GM21825 (cell line): ENCODE measurements around the gene CCDC188.

Experiments used
- ATAC-seq: cut with Tn5 transposase; IDR thresholded peaks from one replicate; pipeline ENCODE4 v1.9.1; 2021; ENCODE audit warnings: mild to moderate bottlenecking, moderate library complexity; ENCODE audit not compliant: unreplicated experiment

CCDC188 gene

GRCh38 chr22:20135806-20136602 lies 14.9 kb downstream of the CCDC188 start:
- no peak for ATAC-seq

- no peak for ATAC-seq
Observed at GRCh38 chr22:20135265-20135664, 15.6 kb downstream of the CCDC188 start.

GRCh38 chr22:20133930-20134549 lies 16.8 kb downstream of the CCDC188 start:
- no peak for ATAC-seq

- ATAC-seq, result no peak
Observed at GRCh38 chr22:20132686-20133246, 18.1 kb downstream of the CCDC188 start.

- ATAC-seq, result no peak
Observed at GRCh38 chr22:20131859-20132685, 18.8 kb downstream of the CCDC188 start.

- peak; percentile 37 for ATAC-seq
Observed at GRCh38 chr22:20131597-20131858, 19.3 kb downstream of the CCDC188 start, which contains the start of gene ZDHHC8. Gene ZDHHC8 (plus strand): TSS chr22:20131804. CDS start chr22:20131948, 144 bp downstream.

- ATAC-seq, result peak; percentile 40
Observed at GRCh38 chr22:20130731-20131596, 19.9 kb downstream of the CCDC188 start.

- ATAC-seq, result no peak
Observed at GRCh38 chr22:20130319-20130718, 20.5 kb downstream of the CCDC188 start.

GRCh38 chr22:20129747-20130014 lies 21.2 kb downstream of the CCDC188 start:
- ATAC-seq, result no peak

GRCh38 chr22:20128902-20129746 lies 21.7 kb downstream of the CCDC188 start:
- ATAC-seq, result no peak

- no peak for ATAC-seq
Observed at GRCh38 chr22:20128619-20128901, 22.3 kb downstream of the CCDC188 start.

- ATAC-seq, result no peak
Observed at GRCh38 chr22:20127869-20128618, 22.8 kb downstream of the CCDC188 start.

- no peak for ATAC-seq
Observed at GRCh38 chr22:20127318-20127868, 23.5 kb downstream of the CCDC188 start.

GRCh38 chr22:20126284-20127029 lies 24.4 kb downstream of the CCDC188 start:
- no peak for ATAC-seq

GRCh38 chr22:20125201-20126174 lies 25.4 kb downstream of the CCDC188 start:
- ATAC-seq, result no peak

- ATAC-seq, result no peak
Observed at GRCh38 chr22:20124083-20124787, 26.6 kb downstream of the CCDC188 start.
